Keratinocyte (primary cell): ENCODE results near the gene LINC01488. TPM values are rescaled to one million over a fixed set of nuclear protein-coding genes. Genes with fewer than 3 reads are reported as not detected.

Experiments
- DNase-seq: peaks from one replicate; pipeline ENCODE4 v3.0.0-alpha.2; 2011; ENCODE audit warnings: low read depth, missing footprints, low spot score
- FAIRE-seq: peaks from 2 replicates; lab custom pipeline; 2011; peaks lifted over from hg19 to GRCh38; lab: Jason Lieb, UNC
- H2AFZ ChIP-seq: 2 replicates; pipeline ENCODE4 v1.6.0; 2012; ENCODE audit warnings: low read length, control low read depth, inconsistent platforms; ENCODE audit not compliant: control insufficient read depth
- H3K27ac ChIP-seq: 2 replicates; pipeline ENCODE4 v1.5.1; 2011; ENCODE audit warnings: low read length; ENCODE audit not compliant: control insufficient read depth, insufficient read depth
- H3K27me3 ChIP-seq: 3 replicates; pipeline ENCODE4 v1.6.0; 2011; ENCODE audit warnings: low read length; ENCODE audit not compliant: control insufficient read depth, insufficient read depth; ENCODE audit errors: extremely low read depth
- H3K36me3 ChIP-seq, 2 experiments: 2 replicates in 1 of 2; 3 replicates in 1 of 2; pipeline ENCODE4 v1.5.1; 2011; ENCODE audit warnings: low read length in 2 of 2, mild to moderate bottlenecking in 1 of 2; ENCODE audit not compliant: control insufficient read depth in 2 of 2, insufficient read depth in 2 of 2; ENCODE audit errors: extremely low read depth in 1 of 2
- H3K4me1 ChIP-seq: 3 replicates; pipeline ENCODE4 v1.5.1; 2011; ENCODE audit warnings: low read length; ENCODE audit not compliant: control insufficient read depth, insufficient read depth; ENCODE audit errors: extremely low read depth
- H3K4me2 ChIP-seq: 3 replicates; pipeline ENCODE4 v1.6.0; 2011; ENCODE audit warnings: low read depth, low read length; ENCODE audit not compliant: control insufficient read depth, insufficient read depth; ENCODE audit errors: extremely low read depth
- H3K4me3 ChIP-seq, 3 experiments: fragments of 200-600 bp in 1 of 3; sonication (generic) in 1 of 3; 2 replicates in 2 of 3; 3 replicates in 1 of 3; pipeline ENCODE4 v1.5.1; 2011 to 2016; ENCODE audit warnings: low read length in 3 of 3, mild to moderate bottlenecking in 3 of 3, control low read depth in 2 of 3, inconsistent platforms in 1 of 3, low read depth in 1 of 3, mixed read lengths in 1 of 3, mixed run types in 1 of 3, moderate library complexity in 1 of 3; ENCODE audit not compliant: control insufficient read depth in 2 of 3, insufficient read depth in 2 of 3; ENCODE audit errors: extremely low read depth in 1 of 3
- H3K79me2 ChIP-seq: 2 replicates; pipeline ENCODE4 v1.6.0; 2012; ENCODE audit warnings: low read length; ENCODE audit not compliant: control insufficient read depth, insufficient read depth
- H3K9ac ChIP-seq: 3 replicates; pipeline ENCODE4 v1.6.0; 2011; ENCODE audit warnings: low read length; ENCODE audit not compliant: control insufficient read depth, insufficient read depth; ENCODE audit errors: extremely low read depth
- H3K9me1 ChIP-seq: 3 replicates; pipeline ENCODE4 v1.6.0; 2011; ENCODE audit warnings: low read length; ENCODE audit not compliant: control insufficient read depth, insufficient read depth; ENCODE audit errors: extremely low read depth
- H3K9me3 ChIP-seq: 2 replicates; pipeline ENCODE4 v1.5.1; 2012; ENCODE audit warnings: low read depth, low read length; ENCODE audit not compliant: control insufficient read depth
- H4K20me1 ChIP-seq: 3 replicates; pipeline ENCODE4 v1.6.0; 2011; ENCODE audit warnings: low read length; ENCODE audit not compliant: control insufficient read depth, insufficient read depth; ENCODE audit errors: extremely low read depth
- EZH2 ChIP-seq: IDR thresholded peaks from one replicate; pipeline ENCODE4 v1.6.1; 2012; ENCODE audit warnings: inconsistent platforms, mild to moderate bottlenecking, low read length, moderate library complexity
- dilution Hi-C: fragments of 300-500 bp; cut with MboI; formaldehyde crosslinking; loops from one replicate; pipeline ENCODE4 v1.7.0; 2020; ENCODE audit warnings: low sequenced_read_pairs; ENCODE audit not compliant: extremely low pct_ligation_motif_present
- polyA plus RNA-seq, 5 experiments: library from polyadenylated mRNA; depleted of rRNA in 3 of 5; stranded (reverse) in 3 of 5; stranded (forward) in 1 of 5; unstranded in 1 of 5; fragments of >200 nt; gene quantifications; 1 replicate in 1 of 5; 2 replicates in 3 of 5; 3 replicates in 1 of 5; pipeline versions ENCODE4 v1.2.1 to v1.2.3, GENCODE V29; 2011 to 2012; ENCODE audit warnings: missing spikeins in 2 of 5, low read depth in 1 of 5, low replicate concordance in 1 of 5
- TF ChIP-seq, protein P1 (sequence below), 3 experiments: IDR thresholded peaks in 1 of 3; conservative IDR thresholded peaks in 1 of 3; optimal IDR thresholded peaks in 1 of 3; 2 replicates in 2 of 3; 3 replicates in 1 of 3; pipeline versions ENCODE3 to v1.5.1; 2011; ENCODE audit warnings: low read length in 3 of 3, mild to moderate bottlenecking in 3 of 3, moderate library complexity in 2 of 3, control low read depth in 1 of 3, inconsistent platforms in 1 of 3; ENCODE audit not compliant: insufficient read depth in 2 of 3; ENCODE audit errors: extremely low read depth in 1 of 3

The LINC01488 gene
- polyA plus RNA-seq, 1 donor (not counting 4 experiments of a cell fraction or from before 2014, with no cell fraction given) = not detected

DNA sequence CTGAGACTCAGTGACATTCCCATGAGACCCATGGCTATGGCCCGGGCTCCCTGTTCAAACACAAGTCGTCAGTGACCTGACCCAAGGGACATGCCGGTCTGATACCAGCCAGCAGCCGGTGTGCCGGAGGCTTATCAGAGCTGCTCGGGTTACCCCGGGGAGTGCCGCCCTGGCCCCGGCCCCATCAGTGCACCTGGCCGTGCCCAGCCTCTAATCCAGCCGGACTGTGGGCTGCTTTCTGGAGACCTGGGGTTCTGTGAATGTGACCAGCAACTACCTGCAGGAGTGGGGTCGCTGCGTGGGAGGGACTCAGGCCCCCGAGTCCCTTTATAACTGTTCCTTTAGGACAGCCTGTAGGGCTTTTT lies 52.7 kb downstream of the LINC01488 start:
- FAIRE-seq (no peak), DNase-seq (no peak)
- H3K79me2 ChIP-seq = no peaks in the 10 kb centered on the region
- H3K4me2 ChIP-seq = no peak overlapping the region
- H4K20me1 ChIP-seq = no peaks in the 10 kb centered on the region
- H3K27me3 ChIP-seq = peaks cover 13% of the 10 kb centered on the region
- no peaks in the 10 kb centered on the region for H3K4me1 ChIP-seq
- dilution Hi-C loops = no loop called here
- H3K36me3 ChIP-seq = no peaks in the 10 kb centered on the region
- no peak for TF ChIP-seq EZH2
- TF ChIP-seq, protein P1, sequence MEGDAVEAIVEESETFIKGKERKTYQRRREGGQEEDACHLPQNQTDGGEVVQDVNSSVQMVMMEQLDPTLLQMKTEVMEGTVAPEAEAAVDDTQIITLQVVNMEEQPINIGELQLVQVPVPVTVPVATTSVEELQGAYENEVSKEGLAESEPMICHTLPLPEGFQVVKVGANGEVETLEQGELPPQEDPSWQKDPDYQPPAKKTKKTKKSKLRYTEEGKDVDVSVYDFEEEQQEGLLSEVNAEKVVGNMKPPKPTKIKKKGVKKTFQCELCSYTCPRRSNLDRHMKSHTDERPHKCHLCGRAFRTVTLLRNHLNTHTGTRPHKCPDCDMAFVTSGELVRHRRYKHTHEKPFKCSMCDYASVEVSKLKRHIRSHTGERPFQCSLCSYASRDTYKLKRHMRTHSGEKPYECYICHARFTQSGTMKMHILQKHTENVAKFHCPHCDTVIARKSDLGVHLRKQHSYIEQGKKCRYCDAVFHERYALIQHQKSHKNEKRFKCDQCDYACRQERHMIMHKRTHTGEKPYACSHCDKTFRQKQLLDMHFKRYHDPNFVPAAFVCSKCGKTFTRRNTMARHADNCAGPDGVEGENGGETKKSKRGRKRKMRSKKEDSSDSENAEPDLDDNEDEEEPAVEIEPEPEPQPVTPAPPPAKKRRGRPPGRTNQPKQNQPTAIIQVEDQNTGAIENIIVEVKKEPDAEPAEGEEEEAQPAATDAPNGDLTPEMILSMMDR (optimal IDR thresholded peaks at IDR 0.05 in 1 of 3, IDR thresholded peaks at IDR 0.05 in 1 of 3, conservative IDR thresholded peaks at IDR 0.05 in 1 of 3; ENCODE audit: extremely low read depth in 1 of 3, insufficient read depth in 2 of 3, low read length in 3 of 3) = no peak
- no peak overlapping the region for H3K4me3 ChIP-seq
- no peak overlapping the region for H3K9ac ChIP-seq
- H3K9me3 ChIP-seq = no peaks in the 10 kb centered on the region
- no peak overlapping the region for H2AFZ ChIP-seq
- no peaks in the 10 kb centered on the region for H3K9me1 ChIP-seq
- H3K27ac ChIP-seq = no peak overlapping the region

DNA sequence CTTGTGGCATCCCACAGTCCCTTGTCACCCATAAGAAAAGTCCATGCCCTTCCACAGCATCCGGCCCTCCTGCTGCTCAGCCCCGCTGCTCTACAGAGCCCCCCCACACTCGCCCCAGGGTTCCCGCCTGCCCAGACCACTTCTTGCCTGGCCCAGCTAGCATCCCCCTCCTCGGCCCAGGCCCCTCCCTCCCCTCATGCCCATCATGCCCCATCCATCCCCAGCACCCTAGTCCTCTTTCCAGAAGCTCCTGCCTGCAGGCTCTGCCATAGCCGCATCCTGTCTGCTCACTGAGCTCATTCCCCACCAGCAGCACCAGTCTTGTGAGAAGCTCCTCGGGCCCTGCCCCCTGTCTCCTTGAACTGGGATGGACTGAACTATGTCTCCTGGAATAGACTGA lies 54.4 kb downstream of the LINC01488 start:
- DNase-seq = no peak
- no peaks in the 10 kb centered on the region for H3K9me1 ChIP-seq
- no peaks in the 10 kb centered on the region for H3K36me3 ChIP-seq
- no peaks in the 10 kb centered on the region for H3K9me3 ChIP-seq
- H3K4me1 ChIP-seq = no peaks in the 10 kb centered on the region
- no peaks in the 10 kb centered on the region for H3K79me2 ChIP-seq
- TF ChIP-seq, protein P1 (optimal IDR thresholded peaks at IDR 0.05 in 1 of 3, IDR thresholded peaks at IDR 0.05 in 1 of 3, conservative IDR thresholded peaks at IDR 0.05 in 1 of 3; ENCODE audit: extremely low read depth in 1 of 3, insufficient read depth in 2 of 3, low read length in 3 of 3) = no peak
- no peak for TF ChIP-seq EZH2
- H3K4me2 ChIP-seq = no peak overlapping the region
- no peak overlapping the region for H3K9ac ChIP-seq
- FAIRE-seq = no peak
- no peak overlapping the region for H3K27ac ChIP-seq
- H3K27me3 ChIP-seq = peaks cover 13% of the 10 kb centered on the region
- dilution Hi-C loops = no loop called here
- no peaks in the 10 kb centered on the region for H4K20me1 ChIP-seq
- no peak overlapping the region for H3K4me3 ChIP-seq
- no peak overlapping the region for H2AFZ ChIP-seq
